ENCODE data around the gene CD27.
"Not testable (repeated sequence)": the region's sequence is repeated elsewhere in the genome, so short reads cannot be mapped to it uniquely, and the experiment has no call there.

CD27 gene

GRCh38 chr12:6489449-6489848 lies 44.7 kb downstream of the CD27 start:
- no peak for DNase-seq

- DNase-seq: not testable (repeated sequence)
Observed at GRCh38 chr12:6490673-6491072, 45.9 kb downstream of the CD27 start.

GRCh38 chr12:6492838-6493496 lies 48.2 kb downstream of the CD27 start, which contains the start of gene MRPL51:
MRPL51 (minus strand) TSS chr12:6493262; CDS start chr12:6493136, 126 bp downstream.
- peak; percentile 90 to 98 for DNase-seq

GRCh38 chr12:6493497-6494257 lies 48.9 kb downstream of the CD27 start, which contains the start of gene NCAPD2:
NCAPD2 (plus strand) TSS chr12:6494102; CDS start chr12:6495099, 997 bp downstream.
- DNase-seq: peak; percentile 94 to 98

GRCh38 chr12:6494258-6494743 lies 49.5 kb downstream of the CD27 start:
- DNase-seq: peak in 1 of 2 experiments; percentile 36

GRCh38 chr12:6494968-6495367 lies 50.2 kb downstream of the CD27 start:
- no peak for DNase-seq

- not testable (repeated sequence) for DNase-seq
Observed at GRCh38 chr12:6497291-6497690, 52.5 kb downstream of the CD27 start.

- DNase-seq: no peak
Observed at GRCh38 chr12:6500466-6500865, 55.7 kb downstream of the CD27 start.

Data from NCI-H446 (cell line).